SK-N-SH treated with all-trans-retinoic acid at 6 μM for 48 hours (cell line): Measurements from ENCODE around the gene TBCK.

Experiments
- ATAC-seq: fragments of 200-7000 bp; cut with Tn5 transposase; 3 replicates; pipeline ENCODE4 v1.9.1; 2020; ENCODE audit warnings: mild to moderate bottlenecking, moderate library complexity
- BACH2 ChIP-seq: fragments of 250-450 bp; sonication (Bioruptor Pico); IDR thresholded peaks from 2 replicates; pipeline ENCODE4 v1.9.0; 2021; ENCODE audit warnings: mild to moderate bottlenecking, borderline replicate concordance
- CREB5 ChIP-seq: fragments of 250-450 bp; sonication (Bioruptor Pico); IDR thresholded peaks from 2 replicates; pipeline ENCODE4 v1.5.1; 2020; ENCODE audit warnings: low read depth, mild to moderate bottlenecking, moderate library complexity
- CSDC2 ChIP-seq: fragments of 250-450 bp; sonication (Bioruptor Pico); IDR thresholded peaks from 2 replicates; pipeline ENCODE4 v1.5.0; 2020; ENCODE audit warnings: mild to moderate bottlenecking, moderate library complexity
- ESRRG ChIP-seq: fragments of 250-450 bp; sonication (Bioruptor Pico); IDR thresholded peaks from 2 replicates; pipeline ENCODE4 v1.6.1; 2021; ENCODE audit warnings: mild to moderate bottlenecking
- GLIS3 ChIP-seq: fragments of 250-450 bp; sonication (Bioruptor Pico); IDR thresholded peaks from 2 replicates; pipeline ENCODE4 v1.5.0; 2020; ENCODE audit warnings: mild to moderate bottlenecking, moderate library complexity
- ISL1 ChIP-seq: fragments of 250-450 bp; sonication (Bioruptor Pico); IDR thresholded peaks from 2 replicates; pipeline ENCODE4 v2.1.2; 2022; ENCODE audit warnings: mild to moderate bottlenecking, moderate library complexity
- OSR1 ChIP-seq: fragments of 250-450 bp; sonication (Bioruptor Pico); IDR thresholded peaks from 2 replicates; pipeline ENCODE4 v1.8.0; 2022; ENCODE audit warnings: moderate library complexity, mild to moderate bottlenecking, inconsistent platforms
- PATZ1 ChIP-seq: fragments of 250-450 bp; sonication (Bioruptor Pico); IDR thresholded peaks from 2 replicates; pipeline ENCODE4 v1.8.0; 2020; ENCODE audit warnings: mild to moderate bottlenecking, moderate library complexity, borderline replicate concordance
- POU6F1 ChIP-seq: fragments of 250-450 bp; sonication (Bioruptor Pico); IDR thresholded peaks from 2 replicates; pipeline ENCODE4 v1.8.0; 2021; ENCODE audit warnings: low read depth, mild to moderate bottlenecking, moderate library complexity, borderline replicate concordance
- RARB ChIP-seq: fragments of 250-450 bp; sonication (Bioruptor Pico); IDR thresholded peaks from 2 replicates; pipeline ENCODE4 v1.8.0; 2021; ENCODE audit warnings: mild to moderate bottlenecking, moderate library complexity
- SNAI2 ChIP-seq: fragments of 250-450 bp; sonication (Bioruptor Pico); IDR thresholded peaks from 2 replicates; pipeline ENCODE4 v1.5.0; 2020; ENCODE audit warnings: mild to moderate bottlenecking, moderate library complexity
- TCF4 ChIP-seq: fragments of 250-450 bp; sonication (Bioruptor Pico); IDR thresholded peaks from 2 replicates; pipeline ENCODE4 v1.8.0; 2021; ENCODE audit warnings: mild to moderate bottlenecking, moderate library complexity, borderline replicate concordance
- TOX ChIP-seq: fragments of 250-450 bp; sonication (Bioruptor Pico); IDR thresholded peaks from 2 replicates; pipeline ENCODE4 v1.8.0; 2021; ENCODE audit warnings: mild to moderate bottlenecking, moderate library complexity, borderline replicate concordance
- TSHZ2 ChIP-seq: fragments of 250-450 bp; sonication (Bioruptor Pico); IDR thresholded peaks from 2 replicates; pipeline ENCODE4 v1.5.0; 2020; ENCODE audit warnings: mild to moderate bottlenecking, moderate library complexity
- ZC3H10 ChIP-seq: fragments of 250-450 bp; sonication (Bioruptor Pico); IDR thresholded peaks from 2 replicates; pipeline ENCODE4 v1.5.1; 2021; ENCODE audit warnings: mild to moderate bottlenecking, moderate library complexity
- ZFP3 ChIP-seq: fragments of 250-450 bp; sonication (Bioruptor Pico); IDR thresholded peaks from 2 replicates; pipeline ENCODE4 v1.5.0; 2020; ENCODE audit warnings: mild to moderate bottlenecking, moderate library complexity
- ZFP30 ChIP-seq: fragments of 450-650 bp; formaldehyde crosslinking; IDR thresholded peaks from 2 replicates; pipeline ENCODE4 v1.5.0; 2022; ENCODE audit warnings: mild to moderate bottlenecking, moderate library complexity
- ZNF565 ChIP-seq: fragments of 450-650 bp; formaldehyde crosslinking; conservative IDR thresholded peaks from 2 replicates; pipeline ENCODE4 v1.5.0; 2020; ENCODE audit warnings: low read depth, mild to moderate bottlenecking, moderate library complexity
- ZNF70 ChIP-seq: fragments of 450-650 bp; formaldehyde crosslinking; IDR thresholded peaks from 2 replicates; pipeline ENCODE4 v1.5.0; 2020; ENCODE audit warnings: mild to moderate bottlenecking, moderate library complexity
- ZNF8 ChIP-seq: fragments of 450-650 bp; formaldehyde crosslinking; IDR thresholded peaks from 2 replicates; pipeline ENCODE4 v1.5.0; 2020; ENCODE audit warnings: mild to moderate bottlenecking, moderate library complexity
- TF ChIP-seq, protein P1 (sequence below): fragments of 250-450 bp; sonication (Bioruptor Pico); IDR thresholded peaks from 2 replicates; pipeline ENCODE4 v1.5.1; 2021; ENCODE audit warnings: mild to moderate bottlenecking, moderate library complexity

The TBCK gene

DNA sequence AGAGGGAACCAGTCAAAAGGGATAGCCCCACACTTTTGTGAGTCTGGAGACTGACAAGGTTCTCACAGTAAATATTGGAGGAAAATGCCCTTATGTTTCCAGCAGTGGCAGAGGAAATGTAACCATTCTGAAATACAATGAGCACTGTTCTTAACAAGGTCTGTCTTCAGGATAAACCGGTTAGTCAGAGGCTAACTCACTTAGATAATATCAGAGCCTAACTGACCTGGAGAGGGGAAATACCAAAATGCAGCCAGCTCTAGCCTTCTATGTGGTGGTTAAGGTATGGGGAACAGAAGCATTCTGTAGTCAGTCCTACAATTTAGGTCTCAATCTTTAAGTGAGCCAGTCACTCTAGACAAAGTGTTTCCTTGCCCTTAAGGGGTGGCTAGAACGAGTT, 70.8 kb downstream of the TBCK start:
- ATAC-seq: peak; percentile 49
- TF ChIP-seq ZC3H10 (no peak), TOX (CRISPR knock-in tag) (no peak), ZNF565 (CRISPR knock-in tag) (no peak), ISL1 (CRISPR knock-in tag) (no peak), ZNF8 (no peak), ZFP30 (CRISPR knock-in tag) (no peak), SNAI2 (no peak), BACH2 (CRISPR knock-in tag) (no peak), ZNF70 (CRISPR knock-in tag) (no peak), ESRRG (CRISPR knock-in tag) (no peak), CREB5 (CRISPR knock-in tag) (no peak), OSR1 (CRISPR knock-in tag) (no peak), PATZ1 (CRISPR knock-in tag) (no peak), GLIS3 (CRISPR knock-in tag) (no peak), POU6F1 (no peak), CSDC2 (CRISPR knock-in tag) (no peak)

DNA sequence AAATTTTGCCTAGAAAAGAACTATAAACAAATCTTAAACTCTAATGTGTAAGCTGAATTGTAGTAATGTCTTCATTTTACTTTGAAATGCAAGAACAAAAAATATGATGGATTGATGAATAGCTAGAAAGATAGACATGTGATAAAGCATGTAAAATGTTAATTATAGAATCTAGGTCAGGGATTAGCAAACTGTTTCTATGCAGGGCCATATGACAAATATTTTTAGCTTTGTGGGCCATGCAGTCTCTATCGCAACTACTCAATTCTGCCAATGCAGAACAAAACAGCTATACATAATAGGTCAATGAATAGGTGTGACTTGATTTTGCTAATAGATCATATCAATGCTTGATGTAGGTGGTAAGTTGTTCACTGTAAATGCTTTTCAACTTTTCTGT, 75.3 kb downstream of the TBCK start:
- TF ChIP-seq ZNF8: no peak
- no peak for ATAC-seq

DNA sequence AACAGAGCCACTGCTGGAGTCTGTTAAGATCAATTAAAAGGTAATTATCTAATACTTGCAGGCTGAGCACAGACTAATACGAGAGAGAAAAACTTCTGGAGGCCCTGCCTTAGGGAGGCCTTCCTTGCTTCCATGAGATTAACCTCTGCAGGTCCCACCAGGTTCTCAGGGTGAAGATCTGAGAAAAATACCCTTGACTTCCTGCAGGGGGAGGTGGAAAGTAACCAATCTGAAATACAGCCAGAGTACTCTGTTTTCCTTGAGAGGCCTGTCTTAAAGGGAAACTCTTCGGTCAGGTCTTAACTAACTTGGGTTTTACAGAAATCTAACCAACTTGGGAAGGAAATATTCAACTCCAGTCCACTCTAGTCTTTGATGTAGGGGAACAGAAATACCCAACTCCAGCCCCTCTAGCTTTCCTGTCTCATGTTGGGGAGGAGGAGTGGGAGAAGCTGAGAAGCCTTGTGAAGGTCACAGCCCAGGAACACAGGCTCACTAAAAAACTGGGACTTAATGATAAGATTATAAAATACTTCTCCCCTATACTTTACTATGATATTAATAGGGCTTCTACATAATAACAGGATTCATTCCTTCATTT, 77.1 kb downstream of the TBCK start:
- peak; percentile 81 for ATAC-seq
- TF ChIP-seq OSR1 (CRISPR knock-in tag) (no peak), ZNF8 (no peak), ESRRG (CRISPR knock-in tag) (no peak), GLIS3 (CRISPR knock-in tag) (no peak), TSHZ2 (CRISPR knock-in tag) (no peak), TCF4 (CRISPR knock-in tag) (no peak), CSDC2 (CRISPR knock-in tag) (no peak), ISL1 (CRISPR knock-in tag) (no peak), ZFP30 (CRISPR knock-in tag) (no peak), TOX (CRISPR knock-in tag) (no peak), RARB (CRISPR knock-in tag) (no peak)
- TF ChIP-seq, protein P1, sequence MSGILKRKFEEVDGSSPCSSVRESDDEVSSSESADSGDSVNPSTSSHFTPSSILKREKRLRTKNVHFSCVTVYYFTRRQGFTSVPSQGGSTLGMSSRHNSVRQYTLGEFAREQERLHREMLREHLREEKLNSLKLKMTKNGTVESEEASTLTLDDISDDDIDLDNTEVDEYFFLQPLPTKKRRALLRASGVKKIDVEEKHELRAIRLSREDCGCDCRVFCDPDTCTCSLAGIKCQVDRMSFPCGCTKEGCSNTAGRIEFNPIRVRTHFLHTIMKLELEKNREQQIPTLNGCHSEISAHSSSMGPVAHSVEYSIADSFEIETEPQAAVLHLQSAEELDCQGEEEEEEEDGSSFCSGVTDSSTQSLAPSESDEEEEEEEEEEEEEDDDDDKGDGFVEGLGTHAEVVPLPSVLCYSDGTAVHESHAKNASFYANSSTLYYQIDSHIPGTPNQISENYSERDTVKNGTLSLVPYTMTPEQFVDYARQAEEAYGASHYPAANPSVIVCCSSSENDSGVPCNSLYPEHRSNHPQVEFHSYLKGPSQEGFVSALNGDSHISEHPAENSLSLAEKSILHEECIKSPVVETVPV: no peak

- no peak for ATAC-seq
- TF ChIP-seq ZNF565 (CRISPR knock-in tag) (no peak), ESRRG (CRISPR knock-in tag) (no peak), POU6F1 (no peak), PATZ1 (CRISPR knock-in tag) (no peak), ZFP3 (CRISPR knock-in tag) (no peak), ZC3H10 (no peak), ZNF8 (no peak), BACH2 (CRISPR knock-in tag) (no peak), ISL1 (CRISPR knock-in tag) (no peak), SNAI2 (no peak)
- TF ChIP-seq, protein P1: no peak
Observed at GRCh38 chr4:106231931-106232330, 84.1 kb downstream of the TBCK start.
